ENCODE data around the gene SYNE3.

Gene SYNE3

DNA sequence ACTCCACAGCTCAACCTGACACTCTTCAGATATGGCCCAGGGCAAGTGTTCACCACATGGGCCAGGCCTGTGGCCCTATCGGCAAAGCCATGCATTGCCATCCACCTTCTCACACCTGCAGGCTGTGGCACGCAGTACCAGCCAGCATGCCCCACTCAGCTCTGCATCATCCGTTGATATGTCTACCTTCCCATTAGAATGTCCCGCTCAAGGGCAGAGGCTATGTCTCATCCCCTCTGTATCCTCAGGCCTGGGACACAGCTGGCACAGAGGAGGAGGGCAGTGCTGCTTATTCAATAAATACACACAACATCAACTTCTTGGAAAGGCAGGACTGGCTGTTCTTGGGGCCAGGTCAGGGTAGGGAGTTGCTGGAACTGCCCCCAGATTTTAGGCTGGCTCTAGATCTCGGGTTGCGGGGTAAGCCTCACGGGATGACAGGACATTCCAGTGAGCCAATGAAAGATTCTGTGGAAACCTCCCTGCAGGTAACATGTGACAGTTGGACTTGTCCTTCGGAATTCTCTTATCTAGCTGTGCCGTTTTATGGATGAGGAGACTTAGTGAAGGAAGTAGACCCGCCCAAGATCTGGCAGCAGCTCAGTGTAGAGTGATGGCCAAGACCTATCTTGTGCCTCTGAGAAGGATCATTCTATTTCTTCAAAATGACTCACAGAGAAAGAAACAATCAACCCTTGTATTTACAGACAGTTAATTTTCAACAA lies 25.6 kb downstream of the SYNE3 start:
- DNase-seq (ENCODE audit: low read depth, low spot score) = no peak
- H3K36me3 ChIP-seq (ENCODE audit: insufficient read depth, insufficient read length, low read length) = no peaks in the 10 kb centered on the region

DNA sequence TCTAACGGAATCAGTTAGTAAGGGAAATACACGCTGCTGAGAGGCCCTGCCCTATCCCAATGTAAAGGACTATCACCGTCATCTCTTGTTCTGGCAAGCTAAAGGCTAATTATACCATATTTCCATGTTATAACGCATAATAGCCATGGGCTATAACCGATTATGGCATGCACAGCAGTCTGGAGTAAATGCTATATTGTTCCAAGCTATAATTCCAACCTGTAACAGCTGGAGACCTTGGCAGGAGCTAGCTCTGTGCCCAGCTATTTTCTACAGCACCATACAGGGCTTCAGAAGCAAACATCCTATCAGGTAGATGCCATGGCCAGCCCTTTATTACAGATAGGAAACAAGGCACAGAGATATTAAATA lies 26.3 kb downstream of the SYNE3 start:
- Histone ChIP-seq H3K36me3 (ENCODE audit: insufficient read depth, insufficient read length, low read length) (no peaks in the 10 kb centered on the region), H3K4me1 (ENCODE audit: insufficient read depth, insufficient read length) (peaks cover 9% of the 10 kb centered on the region), H3K9me3 (ENCODE audit: insufficient read depth, low read length) (no peaks in the 10 kb centered on the region), H3K4me3 (ENCODE audit: insufficient read length, low read depth) (no peak overlapping the region), H3K9ac (ENCODE audit: insufficient read length, low read depth) (no peak overlapping the region), H3K27me3 (ENCODE audit: insufficient read depth, insufficient read length) (no peaks in the 10 kb centered on the region)
- DNase-seq (ENCODE audit: low read depth, low spot score) = no peak
- TF ChIP-seq SUZ12 (IDR thresholded peaks at IDR 0.05; ENCODE audit: extremely low read depth, insufficient read depth, insufficient read length) = no peak
- TF ChIP-seq ZNF274 (IDR thresholded peaks at IDR 0.05; ENCODE audit: low read depth, low read length) = no peak
- TF ChIP-seq YY1 (IDR thresholded peaks at IDR 0.05; ENCODE audit: insufficient read depth, insufficient read length) = no peak

More for the DNA sequence above, 25.6 kb downstream of the SYNE3 start:
- no peak for TF ChIP-seq SUZ12 (IDR thresholded peaks at IDR 0.05; ENCODE audit: extremely low read depth, insufficient read depth, insufficient read length)
- TF ChIP-seq YY1 (IDR thresholded peaks at IDR 0.05; ENCODE audit: insufficient read depth, insufficient read length) = no peak
- no peak for TF ChIP-seq ZNF274 (IDR thresholded peaks at IDR 0.05; ENCODE audit: low read depth, low read length)
- no peak overlapping the region for H3K9ac ChIP-seq (ENCODE audit: insufficient read length, low read depth)
- no peaks in the 10 kb centered on the region for H3K27me3 ChIP-seq (ENCODE audit: insufficient read depth, insufficient read length)
- no peaks in the 10 kb centered on the region for H3K9me3 ChIP-seq (ENCODE audit: insufficient read depth, low read length)
- no peak overlapping the region for H3K4me3 ChIP-seq (ENCODE audit: insufficient read length, low read depth)
- H3K4me1 ChIP-seq (ENCODE audit: insufficient read depth, insufficient read length) = peaks cover 7% of the 10 kb centered on the region

DNA sequence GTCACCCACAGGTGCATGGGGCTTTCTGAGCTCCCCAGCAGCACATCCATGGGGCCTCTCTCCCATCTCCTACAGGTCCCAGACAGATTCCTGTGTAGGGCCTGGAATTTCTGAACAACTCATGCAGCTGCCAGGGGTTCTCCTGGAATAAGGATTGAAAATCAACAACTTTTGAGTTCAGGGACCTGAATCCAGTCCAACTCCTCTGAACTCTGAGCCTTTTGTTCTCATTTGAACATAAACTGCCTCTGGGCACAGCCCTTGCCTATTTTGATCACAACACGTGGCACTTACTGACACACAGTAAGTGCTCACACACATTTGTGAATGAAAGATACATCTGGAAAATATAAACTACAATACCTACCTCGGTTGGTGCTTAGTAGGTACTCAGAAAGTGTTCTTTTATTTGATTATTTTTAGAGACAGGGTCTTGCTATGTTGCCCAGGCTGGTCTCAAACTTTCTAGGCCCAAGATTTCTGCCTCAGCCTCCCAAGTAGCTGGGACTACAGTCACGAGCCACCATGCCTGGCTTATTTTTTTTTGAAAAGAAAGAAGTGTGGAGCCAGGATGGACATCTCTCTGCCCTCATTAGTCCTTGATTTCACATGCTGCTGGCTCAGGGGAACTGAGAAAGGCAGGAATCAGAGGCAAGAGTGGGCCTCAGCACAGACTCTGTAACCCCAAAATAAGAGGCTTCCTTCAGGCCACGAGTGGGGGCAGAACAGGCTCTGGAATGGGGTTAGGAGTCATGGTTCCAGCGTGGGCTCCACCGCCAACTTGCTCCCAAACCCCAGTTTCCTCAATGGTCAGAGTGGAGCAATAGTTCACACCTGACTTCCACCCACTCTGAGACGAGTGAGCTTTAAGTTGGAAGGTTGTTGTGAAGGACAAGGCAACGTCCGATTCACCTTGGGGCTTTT lies 27.0 kb downstream of the SYNE3 start:
- DNase-seq (ENCODE audit: low read depth, low spot score) = no peak
- Histone ChIP-seq H3K9me3 (ENCODE audit: insufficient read depth, low read length) (no peaks in the 10 kb centered on the region), H3K4me1 (ENCODE audit: insufficient read depth, insufficient read length) (peaks cover 9% of the 10 kb centered on the region), H3K4me3 (ENCODE audit: insufficient read length, low read depth) (no peak overlapping the region), H3K27me3 (ENCODE audit: insufficient read depth, insufficient read length) (no peaks in the 10 kb centered on the region), H3K36me3 (ENCODE audit: insufficient read depth, insufficient read length, low read length) (no peaks in the 10 kb centered on the region), H3K9ac (ENCODE audit: insufficient read length, low read depth) (no peak overlapping the region)
- no peak for TF ChIP-seq ZNF274 (IDR thresholded peaks at IDR 0.05; ENCODE audit: low read depth, low read length)
- no peak for TF ChIP-seq SUZ12 (IDR thresholded peaks at IDR 0.05; ENCODE audit: extremely low read depth, insufficient read depth, insufficient read length)
- TF ChIP-seq YY1 (IDR thresholded peaks at IDR 0.05; ENCODE audit: insufficient read depth, insufficient read length) = no peak

DNA sequence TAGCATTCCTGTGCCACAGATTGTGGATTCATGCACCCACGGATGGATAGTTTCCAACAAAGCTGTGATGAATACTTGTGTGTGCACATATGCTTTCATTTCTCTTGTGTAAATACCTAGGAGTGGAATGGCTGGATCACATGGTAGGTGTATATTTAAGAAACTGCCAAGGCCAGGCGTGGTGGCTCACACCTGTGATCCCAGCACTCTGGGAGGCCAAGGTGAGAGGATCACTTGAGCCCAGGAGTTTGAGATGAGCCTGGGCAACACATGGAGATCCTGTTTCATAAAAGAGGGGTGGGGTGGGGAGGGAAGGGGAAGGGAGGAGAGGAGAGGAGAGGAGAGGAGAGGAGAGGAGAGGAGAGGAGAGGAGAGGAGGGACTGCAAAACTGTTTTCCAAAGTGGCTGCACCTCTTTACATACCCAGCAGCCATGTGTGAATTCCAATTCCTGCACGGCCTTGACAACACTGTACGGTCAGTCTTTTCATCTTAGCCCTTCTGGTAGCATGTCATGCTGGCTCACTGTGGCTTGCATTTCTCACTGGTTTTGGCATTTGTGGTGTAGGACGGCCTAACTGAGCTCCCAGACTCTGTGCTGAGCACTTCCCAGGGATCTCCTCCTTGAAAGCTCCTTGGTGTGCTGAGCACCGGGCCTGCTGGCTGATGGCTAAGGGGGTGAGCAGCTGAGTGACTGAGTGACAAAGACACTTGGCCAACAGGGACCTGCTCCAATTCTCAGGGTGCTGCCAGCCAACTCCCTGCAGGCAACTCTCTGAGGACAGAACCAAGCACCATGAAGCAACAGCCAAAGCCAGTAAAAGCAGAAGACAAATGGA lies 27.9 kb downstream of the SYNE3 start:
- Histone ChIP-seq H3K36me3 (ENCODE audit: insufficient read depth, insufficient read length, low read length) (no peaks in the 10 kb centered on the region), H3K9me3 (ENCODE audit: insufficient read depth, low read length) (no peaks in the 10 kb centered on the region), H3K27me3 (ENCODE audit: insufficient read depth, insufficient read length) (no peaks in the 10 kb centered on the region), H3K9ac (ENCODE audit: insufficient read length, low read depth) (no peak overlapping the region), H3K4me1 (ENCODE audit: insufficient read depth, insufficient read length) (peaks cover 14% of the 10 kb centered on the region), H3K4me3 (ENCODE audit: insufficient read length, low read depth) (no peak overlapping the region)
- no peak for DNase-seq (ENCODE audit: low read depth, low spot score)
- no peak for TF ChIP-seq SUZ12 (IDR thresholded peaks at IDR 0.05; ENCODE audit: extremely low read depth, insufficient read depth, insufficient read length)
- no peak for TF ChIP-seq YY1 (IDR thresholded peaks at IDR 0.05; ENCODE audit: insufficient read depth, insufficient read length)
- no peak for TF ChIP-seq ZNF274 (IDR thresholded peaks at IDR 0.05; ENCODE audit: low read depth, low read length)

DNA sequence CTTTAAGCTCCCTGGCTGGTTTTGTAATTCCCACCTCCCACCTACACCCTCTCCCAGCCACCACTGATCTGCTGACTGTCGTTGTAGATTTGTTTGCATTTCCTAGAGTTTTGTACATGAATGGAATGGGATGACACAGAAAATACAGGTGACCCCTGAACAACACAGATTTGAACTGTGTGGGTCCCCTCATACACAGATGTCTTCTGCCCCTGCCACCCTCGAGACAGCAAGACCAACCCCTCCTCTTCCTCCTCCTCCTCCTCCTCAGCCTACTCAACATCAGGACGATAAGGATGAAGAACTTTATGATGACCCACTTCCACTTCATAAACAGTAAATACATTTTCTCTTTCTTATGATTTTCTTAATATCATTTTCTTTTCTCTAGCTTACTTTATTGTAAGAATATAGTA lies 28.8 kb downstream of the SYNE3 start:
- Histone ChIP-seq H3K27me3 (ENCODE audit: insufficient read depth, insufficient read length) (no peaks in the 10 kb centered on the region), H3K4me3 (ENCODE audit: insufficient read length, low read depth) (no peak overlapping the region), H3K9ac (ENCODE audit: insufficient read length, low read depth) (no peak overlapping the region), H3K36me3 (ENCODE audit: insufficient read depth, insufficient read length, low read length) (no peaks in the 10 kb centered on the region), H3K9me3 (ENCODE audit: insufficient read depth, low read length) (no peaks in the 10 kb centered on the region), H3K4me1 (ENCODE audit: insufficient read depth, insufficient read length) (peaks cover 17% of the 10 kb centered on the region)
- no peak for DNase-seq (ENCODE audit: low read depth, low spot score)
- TF ChIP-seq YY1 (IDR thresholded peaks at IDR 0.05; ENCODE audit: insufficient read depth, insufficient read length) = no peak
- no peak for TF ChIP-seq ZNF274 (IDR thresholded peaks at IDR 0.05; ENCODE audit: low read depth, low read length)
- TF ChIP-seq SUZ12 (IDR thresholded peaks at IDR 0.05; ENCODE audit: extremely low read depth, insufficient read depth, insufficient read length) = no peak

DNA sequence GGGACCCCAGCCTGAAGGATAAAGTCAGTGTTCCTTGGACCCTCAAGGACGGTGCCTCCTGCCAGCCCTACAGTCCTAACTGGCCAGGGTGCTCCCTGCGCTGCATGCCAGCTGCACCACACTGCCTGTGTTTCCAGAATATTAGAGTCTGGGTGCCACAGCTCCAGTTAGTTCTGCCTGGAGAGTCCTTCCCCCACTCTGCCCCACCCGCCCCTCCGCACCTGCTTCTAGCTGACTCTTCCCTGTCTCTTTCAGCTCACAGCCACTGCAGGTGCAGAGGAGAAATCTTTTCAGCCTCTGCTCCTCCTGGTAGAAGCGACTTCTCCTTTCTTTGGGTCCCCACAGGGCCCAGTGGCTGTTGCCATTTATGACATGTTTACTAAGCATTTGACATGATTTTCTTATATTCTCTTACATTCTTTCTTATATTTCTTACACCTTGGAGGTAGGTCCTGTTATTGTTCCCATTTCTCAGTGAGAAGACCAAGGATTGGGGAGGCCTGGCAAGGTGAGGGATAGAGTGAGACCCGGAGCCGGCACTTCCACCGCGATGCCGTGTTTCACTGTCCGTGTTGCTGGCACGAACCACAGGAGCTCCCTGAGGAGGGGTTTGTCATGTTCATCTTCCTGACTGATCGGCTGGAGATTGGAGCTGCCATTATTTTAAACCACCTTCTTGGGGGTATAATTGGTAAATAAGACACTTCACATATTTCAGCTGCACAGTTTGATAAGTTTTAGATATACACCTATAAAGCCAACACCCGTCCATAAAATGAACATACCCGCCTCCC lies 29.4 kb downstream of the SYNE3 start:
- H3K4me1 ChIP-seq (ENCODE audit: insufficient read depth, insufficient read length) = peaks cover 17% of the 10 kb centered on the region
- H3K9ac ChIP-seq (ENCODE audit: insufficient read length, low read depth) = no peak overlapping the region
- no peaks in the 10 kb centered on the region for H3K9me3 ChIP-seq (ENCODE audit: insufficient read depth, low read length)

More for the DNA sequence above, 29.4 kb downstream of the SYNE3 start:
- Histone ChIP-seq H3K27me3 (ENCODE audit: insufficient read depth, insufficient read length) (no peaks in the 10 kb centered on the region), H3K4me3 (ENCODE audit: insufficient read length, low read depth) (no peak overlapping the region), H3K36me3 (ENCODE audit: insufficient read depth, insufficient read length, low read length) (no peaks in the 10 kb centered on the region)
- no peak for DNase-seq (ENCODE audit: low read depth, low spot score)
- TF ChIP-seq SUZ12 (IDR thresholded peaks at IDR 0.05; ENCODE audit: extremely low read depth, insufficient read depth, insufficient read length) (no peak), YY1 (IDR thresholded peaks at IDR 0.05; ENCODE audit: insufficient read depth, insufficient read length) (no peak), ZNF274 (IDR thresholded peaks at IDR 0.05; ENCODE audit: low read depth, low read length) (no peak)
